Measurements from ENCODE around the gene PLXNA4.

GRCh38 chr7:132351954-132352499 is 224.2 kb downstream of the PLXNA4 start:
- TF ChIP-seq CTCF (IDR thresholded peaks at IDR 0.05) (no peak), POLR2A (IDR thresholded peaks at IDR 0.05) (no peak)

All from body of pancreas (tissue), 4 donors.